Measurements from ENCODE around the gene GNG7.

GRCh38 chr19:2750808-2751437 is 48.4 kb upstream of the GNG7 start:
- TF ChIP-seq CTCF (IDR thresholded peaks at IDR 0.05) (no peak), FOXM1 (IDR thresholded peaks at IDR 0.05; ENCODE audit: low read depth) (no peak), GABPA (IDR thresholded peaks at IDR 0.05; ENCODE audit: low read depth) (no peak), RAD21 (IDR thresholded peaks at IDR 0.05; ENCODE audit: low read length) (no peak), IRF3 (IDR thresholded peaks at IDR 0.05; ENCODE audit: low read depth, low read length) (no peak), REST (IDR thresholded peaks at IDR 0.05; ENCODE audit: low read depth, low read length) (no peak), JUND (IDR thresholded peaks at IDR 0.05) (no peak), RFX5 (IDR thresholded peaks at IDR 0.05; ENCODE audit: low read length) (no peak), EZH2phosphoT487 (IDR thresholded peaks at IDR 0.05; ENCODE audit: borderline replicate concordance, low read depth) (no peak), MAX (IDR thresholded peaks at IDR 0.05; ENCODE audit: low read depth) (no peak), NRF1 (IDR thresholded peaks at IDR 0.05; ENCODE audit: low read depth, low read length) (no peak), SMC3 (IDR thresholded peaks at IDR 0.05; ENCODE audit: low read depth, low read length) (no peak)
